Activated CD8-positive, alpha-beta memory T cell treated with anti-CD3 and anti-CD28 coated beads for 1 hour (primary cell): ENCODE results near the gene ABL2.
"Not testable (repeated sequence)": the region's sequence is repeated elsewhere in the genome, so short reads cannot be mapped to it uniquely, and the experiment has no call there.

Experiments
- DNase-seq, 2 donors: peaks; one replicate each; pipeline ENCODE4 v3.0.0-alpha.2; 2020; ENCODE audit warnings: low read depth in 1 of 2; ENCODE audit errors: extremely low read depth in 1 of 2

The ABL2 gene

GRCh38 chr1:179217943-179218507 lies 11.5 kb downstream of the ABL2 start:
- no peak for DNase-seq

GRCh38 chr1:179213317-179213716 lies 16.2 kb downstream of the ABL2 start:
- DNase-seq: not testable (repeated sequence)

- DNase-seq: no peak
Measured at GRCh38 chr1:179208681-179209477, 20.6 kb downstream of the ABL2 start.

GRCh38 chr1:179206812-179207211 lies 22.7 kb downstream of the ABL2 start:
- no peak for DNase-seq

- DNase-seq: no peak
Measured at GRCh38 chr1:179205284-179205683, 24.2 kb downstream of the ABL2 start.

- DNase-seq: no peak
Measured at GRCh38 chr1:179202161-179202560, 27.3 kb downstream of the ABL2 start.

- DNase-seq: no peak
Measured at GRCh38 chr1:179200586-179200985, 28.9 kb downstream of the ABL2 start.

GRCh38 chr1:179197690-179198297 lies 31.7 kb downstream of the ABL2 start:
- DNase-seq: no peak

GRCh38 chr1:179195857-179196256 lies 33.6 kb downstream of the ABL2 start:
- DNase-seq: not testable (repeated sequence)

- no peak for DNase-seq
Measured at GRCh38 chr1:179195376-179195775, 34.1 kb downstream of the ABL2 start.

- DNase-seq: no peak
Measured at GRCh38 chr1:179194068-179194537, 35.4 kb downstream of the ABL2 start.

GRCh38 chr1:179190861-179191260 lies 38.6 kb downstream of the ABL2 start:
- DNase-seq: no peak

GRCh38 chr1:179187735-179188471 lies 41.6 kb downstream of the ABL2 start:
- DNase-seq: no peak

- no peak for DNase-seq
Measured at GRCh38 chr1:179187043-179187442, 42.4 kb downstream of the ABL2 start.

- no peak for DNase-seq
Measured at GRCh38 chr1:179184403-179184802, 45.1 kb downstream of the ABL2 start.

- DNase-seq: no peak
Measured at GRCh38 chr1:179183857-179184256, 45.6 kb downstream of the ABL2 start.

- DNase-seq: no peak
Measured at GRCh38 chr1:179178950-179179349, 50.5 kb downstream of the ABL2 start.

- DNase-seq: no peak
Measured at GRCh38 chr1:179178183-179178582, 51.3 kb downstream of the ABL2 start.

- DNase-seq: no peak
Measured at GRCh38 chr1:179177615-179178014, 51.9 kb downstream of the ABL2 start.

GRCh38 chr1:179177182-179177581 lies 52.3 kb downstream of the ABL2 start:
- DNase-seq: no peak
